GM10847 (cell line): ENCODE measurements around the gene ADCY1.

Experiments
- POLR2A ChIP-seq: IDR thresholded peaks from 2 replicates; pipeline ENCODE4 v1.6.1; 2011; ENCODE audit not compliant: insufficient read length; ENCODE audit errors: extremely low read depth

Gene ADCY1

DNA sequence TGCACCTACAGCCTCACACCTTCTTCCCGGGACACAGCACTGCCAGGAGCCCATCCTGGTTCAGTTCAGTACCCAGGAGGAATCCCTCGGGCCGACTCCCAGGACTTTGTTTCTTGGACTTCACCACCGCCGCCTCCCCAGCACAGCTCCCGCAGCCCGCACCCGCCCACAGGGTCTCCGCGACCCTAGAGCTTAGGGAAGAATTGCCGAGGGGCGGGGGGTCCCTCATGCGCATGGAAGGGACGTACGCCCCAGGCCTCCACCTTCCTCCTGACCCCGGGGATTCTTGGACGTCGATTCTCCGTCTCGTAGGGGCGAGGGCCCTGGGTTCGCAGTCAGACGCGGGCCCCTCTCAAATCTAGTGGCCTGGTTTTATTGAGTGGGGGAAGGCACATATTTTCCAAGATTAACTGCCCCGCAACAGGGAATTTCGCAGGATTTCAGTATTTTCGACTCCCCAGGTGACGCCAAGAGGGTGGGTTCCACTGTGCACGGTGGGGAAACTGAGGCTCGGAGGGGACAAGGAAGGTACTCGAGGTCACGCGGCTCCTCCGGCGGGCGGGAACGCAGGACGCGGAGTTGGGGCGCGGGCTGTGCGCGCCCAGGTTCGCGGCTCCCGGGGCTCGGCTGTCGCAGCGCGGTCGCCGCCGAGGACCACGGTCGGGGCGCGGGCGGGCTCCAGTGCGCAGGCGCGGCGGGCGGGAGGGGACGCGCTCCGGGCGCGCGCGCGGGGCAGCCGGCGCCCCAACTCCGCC is at the start of gene ADCY1:
TSS of gene ADCY1 (plus strand) at position 708 of the 755 bp plus-strand sequence. CDS start 176 bp downstream, outside the sequence.
- no peak for TF ChIP-seq POLR2A

DNA sequence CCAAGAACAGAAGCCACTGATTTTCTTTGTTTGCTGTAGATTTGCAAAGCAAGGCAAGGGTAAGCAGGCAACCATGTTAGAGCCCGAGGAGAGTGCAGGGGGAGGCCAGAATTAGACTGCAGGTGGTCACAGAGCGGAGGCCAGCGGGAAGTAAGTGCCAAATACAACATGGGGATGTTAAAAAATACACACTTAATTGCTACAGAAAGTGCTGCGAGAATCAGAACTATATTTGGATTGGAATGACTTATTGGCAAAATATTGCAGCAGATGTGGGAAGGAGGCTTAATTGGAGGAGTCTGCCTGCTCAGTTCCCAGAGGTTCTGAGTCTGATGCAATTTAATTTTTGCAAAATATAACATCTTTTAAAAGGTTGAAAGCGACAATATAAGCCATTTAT is 49.7 kb upstream of the ADCY1 start:
- TF ChIP-seq POLR2A: no peak

- TF ChIP-seq POLR2A: no peak
These were observed 49.1 kb upstream of the ADCY1 start for GRCh38 chr7:45525057-45525456.

- no peak for TF ChIP-seq POLR2A
These were observed 30.7 kb upstream of the ADCY1 start for GRCh38 chr7:45543473-45543872.

DNA sequence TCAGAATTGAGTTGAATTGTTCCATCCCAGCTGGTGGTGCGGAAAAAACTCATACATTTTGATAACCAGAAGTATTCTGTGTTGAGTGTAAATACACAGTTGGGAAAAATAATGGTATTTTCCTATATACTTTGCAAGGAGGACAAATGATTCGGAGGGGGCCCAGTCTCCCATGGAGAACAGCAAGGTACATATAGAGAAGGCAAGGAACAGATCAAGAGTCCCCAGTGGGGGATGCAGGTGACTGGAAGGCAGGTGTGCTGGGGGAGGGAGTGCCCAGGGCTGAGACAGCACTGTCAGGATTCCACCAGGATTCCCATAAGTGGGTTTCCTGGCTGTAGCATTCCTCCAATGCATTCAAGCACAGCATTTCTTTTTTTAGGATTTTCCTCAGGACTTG is 10.8 kb upstream of the ADCY1 start:
- TF ChIP-seq POLR2A: no peak

DNA sequence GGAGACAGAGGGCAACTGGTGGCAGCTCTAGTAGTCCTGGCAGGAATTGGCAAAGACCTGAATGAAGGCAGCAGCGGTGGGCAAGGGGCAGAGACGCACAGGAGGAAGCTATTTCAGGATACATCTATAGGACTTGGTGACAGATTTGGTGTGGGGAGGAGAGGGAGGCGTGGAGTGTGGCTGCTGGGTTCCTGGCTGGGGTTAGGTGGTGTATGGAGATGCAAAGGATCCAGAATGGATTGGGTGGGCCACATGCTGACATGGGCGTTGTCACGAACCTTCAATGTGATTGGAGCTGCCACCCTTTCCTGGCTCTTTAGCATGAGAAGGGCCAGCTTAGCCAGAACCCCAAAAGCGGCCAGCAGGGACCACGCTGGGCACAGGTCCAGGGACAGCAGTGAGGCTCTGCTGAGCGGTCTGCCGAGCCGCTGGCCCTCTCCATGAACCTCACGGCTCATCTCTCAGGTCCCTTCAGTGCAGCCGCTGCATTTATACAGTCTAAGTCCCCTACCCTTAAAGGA is 10.2 kb upstream of the ADCY1 start:
- no peak for TF ChIP-seq POLR2A

DNA sequence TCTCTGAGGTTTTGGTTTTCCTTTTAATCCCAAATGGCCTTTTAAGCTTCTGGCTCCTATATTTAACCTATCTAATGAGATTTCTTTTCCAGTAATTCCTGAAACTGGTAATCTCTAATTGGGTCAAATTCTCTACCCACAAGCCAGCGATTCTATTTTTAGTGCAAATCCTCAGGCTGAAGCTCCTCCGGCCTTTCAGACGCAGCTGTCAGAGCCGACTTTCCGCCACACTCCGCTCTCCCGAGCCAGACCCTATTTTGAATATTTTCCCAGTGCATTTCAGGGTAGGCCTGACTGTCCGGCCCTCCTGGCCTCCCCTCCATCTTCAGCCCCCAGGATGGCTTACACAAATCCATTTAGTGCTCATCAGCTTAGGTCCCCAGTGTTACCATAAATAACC is 9.7 kb upstream of the ADCY1 start:
- TF ChIP-seq POLR2A: no peak

- no peak for TF ChIP-seq POLR2A
These were observed 9.2 kb upstream of the ADCY1 start for GRCh38 chr7:45564886-45565455.

GRCh38 chr7:45566386-45566785 is 7.8 kb upstream of the ADCY1 start:
- TF ChIP-seq POLR2A: no peak

DNA sequence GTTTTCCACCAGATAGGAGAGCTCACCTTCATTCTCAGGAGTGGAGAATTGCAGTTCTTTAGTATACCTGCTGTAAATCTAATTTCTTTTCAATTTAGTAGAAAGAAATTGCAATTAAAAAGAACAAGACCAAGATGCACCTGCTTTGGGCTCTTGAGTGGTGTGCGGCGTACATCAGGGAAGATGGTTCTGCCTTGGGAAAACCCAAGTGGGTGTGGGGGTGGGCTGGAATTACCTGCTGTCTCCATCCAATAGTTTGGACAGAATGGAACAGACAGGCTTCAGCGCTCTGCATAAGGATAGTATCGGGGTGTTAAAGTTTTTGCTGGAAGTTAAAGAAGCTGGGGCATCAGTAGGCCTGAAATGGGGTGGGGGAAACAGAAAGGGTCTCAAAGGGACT is 7.2 kb upstream of the ADCY1 start:
- no peak for TF ChIP-seq POLR2A

GRCh38 chr7:45567713-45568112 is 6.5 kb upstream of the ADCY1 start:
- no peak for TF ChIP-seq POLR2A

DNA sequence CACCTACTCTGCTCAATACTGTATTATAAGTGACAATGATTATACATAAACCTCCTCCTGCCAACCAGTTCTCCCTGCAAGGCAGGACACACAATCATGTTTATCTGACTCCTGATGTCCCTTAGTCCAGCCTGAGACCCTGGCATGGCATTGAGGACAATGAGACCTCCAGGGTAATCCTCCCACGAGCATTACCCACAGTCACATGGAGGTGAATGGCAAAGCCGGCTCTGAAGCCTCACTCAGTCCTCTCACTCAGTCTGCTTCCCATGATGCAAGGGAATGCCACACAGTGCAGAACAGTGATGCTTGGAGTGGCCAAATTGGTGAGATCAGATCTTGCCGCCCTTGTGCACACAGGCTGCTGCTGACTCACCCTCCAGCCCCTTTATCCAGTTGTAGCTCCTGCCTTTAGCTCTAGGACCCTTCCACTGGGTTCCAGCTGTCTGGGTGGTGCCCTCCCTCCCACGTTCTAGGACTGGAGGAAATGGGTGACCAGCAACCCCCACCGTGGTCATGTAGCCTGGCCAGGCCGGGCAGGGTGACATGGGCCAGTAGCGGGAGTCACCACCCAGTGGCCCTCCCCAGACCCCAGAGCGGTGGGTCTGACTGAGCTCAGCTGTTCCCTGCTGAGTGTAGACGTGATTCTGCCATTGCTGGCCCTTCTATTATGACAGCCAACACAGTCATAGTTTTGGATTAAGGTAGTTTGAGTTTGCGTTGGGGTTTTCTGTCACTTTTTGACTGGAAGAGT is 5.5 kb upstream of the ADCY1 start:
- no peak for TF ChIP-seq POLR2A

DNA sequence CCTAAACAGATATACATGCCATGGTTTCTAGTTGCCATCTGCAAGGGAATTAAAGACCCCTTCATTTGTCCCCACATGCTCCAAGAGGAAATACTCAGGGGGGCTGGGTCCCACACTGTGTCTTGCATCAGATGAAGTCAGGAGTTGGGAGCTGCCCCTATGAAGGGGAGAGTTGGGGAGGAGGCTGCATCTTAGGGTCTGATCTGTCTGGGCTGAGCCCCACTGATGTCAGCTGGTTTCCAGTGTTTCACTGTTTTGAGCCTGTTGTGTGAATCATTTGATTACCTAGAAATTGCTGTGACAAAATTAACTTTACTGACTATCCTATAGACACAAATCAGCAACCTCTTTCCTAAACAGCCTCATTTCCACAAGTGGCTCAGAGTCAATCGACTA is 4.9 kb upstream of the ADCY1 start:
- TF ChIP-seq POLR2A: no peak

DNA sequence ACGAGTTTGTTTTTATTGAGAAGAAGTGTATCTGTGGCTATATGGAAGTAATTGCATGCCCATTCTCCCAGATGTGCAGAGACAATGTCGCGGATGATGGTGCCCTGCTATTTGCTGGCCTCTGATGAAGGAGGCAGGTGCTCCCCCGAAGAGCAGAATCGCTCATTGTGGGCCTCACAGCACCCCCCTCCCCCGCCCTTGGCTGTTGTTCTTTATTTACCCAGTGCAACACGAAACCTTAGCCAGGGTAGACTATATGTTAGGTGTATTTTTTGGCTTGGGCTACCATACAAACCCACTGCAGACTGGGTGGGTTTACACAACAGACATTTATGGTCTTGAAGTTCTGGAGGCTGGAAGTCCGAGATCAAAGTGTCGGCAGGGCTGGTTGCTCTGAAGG is 3.4 kb upstream of the ADCY1 start:
- TF ChIP-seq POLR2A: no peak

DNA sequence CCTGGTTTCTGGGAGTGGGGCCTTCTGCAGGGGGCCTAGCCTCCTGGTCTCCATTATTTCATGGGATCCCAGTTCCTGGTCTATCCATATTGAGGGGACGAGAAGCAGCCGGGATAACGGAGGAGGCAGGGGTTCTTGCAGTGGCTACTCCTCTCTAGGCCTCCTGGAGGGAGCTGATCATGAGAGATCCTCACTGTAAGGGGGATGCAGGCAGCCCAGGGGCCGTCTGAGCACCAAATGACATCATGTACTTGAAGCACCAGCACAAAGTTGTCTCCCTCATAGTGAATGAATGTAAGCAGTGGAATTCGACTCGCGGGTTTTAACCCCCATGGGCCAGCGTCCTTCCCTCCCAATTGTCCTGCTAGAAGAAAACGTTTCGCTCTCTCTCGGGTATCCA is 964 bp upstream of the ADCY1 start:
- TF ChIP-seq POLR2A: no peak

- no peak for TF ChIP-seq POLR2A
These were observed 174 bp downstream of the ADCY1 start for GRCh38 chr7:45574416-45574668.
